Osteoblast (primary cell): ENCODE data around the gene GNLY. TPM values are rescaled to one million over a fixed set of nuclear protein-coding genes. Genes with fewer than 3 reads are reported as not detected.
"Not testable (repeated sequence)": the region's sequence is repeated elsewhere in the genome, so short reads cannot be mapped to it uniquely, and the experiment has no call there.

Source experiments
- DNase-seq: peaks from one replicate; pipeline ENCODE4 v3.0.0; 2011; ENCODE audit warnings: low spot score, mixed read lengths; ENCODE audit not compliant: insufficient read length; ENCODE audit errors: missing footprints
- H2AFZ ChIP-seq: 2 replicates; pipeline ENCODE4 v1.6.0; 2011; ENCODE audit warnings: mild to moderate bottlenecking, low read length
- H3K27ac ChIP-seq: 2 replicates; pipeline ENCODE4 v1.5.1; 2011; ENCODE audit warnings: mild to moderate bottlenecking, low read depth, low read length, moderate library complexity
- H3K27me3 ChIP-seq: 2 replicates; pipeline ENCODE4 v1.6.0; 2012; ENCODE audit warnings: mild to moderate bottlenecking, control low read depth, inconsistent platforms, low read length, moderate library complexity; ENCODE audit not compliant: insufficient read depth
- H3K36me3 ChIP-seq: 2 replicates; pipeline ENCODE4 v1.5.1; 2011; ENCODE audit warnings: mild to moderate bottlenecking, low read length, control low read depth, moderate library complexity; ENCODE audit not compliant: insufficient read depth
- H3K4me1 ChIP-seq: 2 replicates; pipeline ENCODE4 v1.5.1; 2011; ENCODE audit warnings: mild to moderate bottlenecking, low read length, control low read depth, moderate library complexity; ENCODE audit not compliant: insufficient read depth
- H3K4me2 ChIP-seq: 2 replicates; pipeline ENCODE4 v1.6.0; 2011; ENCODE audit warnings: mild to moderate bottlenecking, low read length; ENCODE audit not compliant: insufficient read depth
- H3K4me3 ChIP-seq: fragments of 200-600 bp; sonication (generic); 3 replicates; pipeline ENCODE4 v1.5.1; 2012; ENCODE audit warnings: mild to moderate bottlenecking, low read length, inconsistent platforms; ENCODE audit not compliant: insufficient read depth
- H3K79me2 ChIP-seq: 2 replicates; pipeline ENCODE4 v1.6.0; 2012; ENCODE audit warnings: mild to moderate bottlenecking, low read length, control low read depth, inconsistent platforms; ENCODE audit not compliant: insufficient read depth
- H3K9me3 ChIP-seq: 2 replicates; pipeline ENCODE4 v1.5.1; 2011; ENCODE audit warnings: low read depth, low read length, control low read depth
- H4K20me1 ChIP-seq: 2 replicates; pipeline ENCODE4 v1.6.0; 2012; ENCODE audit warnings: mild to moderate bottlenecking, low read length, control low read depth; ENCODE audit not compliant: insufficient read depth
- CTCF ChIP-seq: IDR thresholded peaks from 2 replicates; pipeline ENCODE4 v1.5.1; 2011; ENCODE audit warnings: mild to moderate bottlenecking, low read depth, low read length, moderate library complexity; ENCODE audit errors: extremely low read depth
- total RNA-seq: library from RNA; depleted of rRNA; stranded (reverse); fragments of >200 nt; gene quantifications from 2 replicates; pipeline ENCODE4 v1.2.3, GENCODE V29; 2012

GNLY gene
- total RNA-seq, 1 donor = not detected

GRCh38 chr2:85659324-85659981, 34.7 kb upstream of the GNLY start:
- H3K4me3 ChIP-seq = no peak overlapping the region
- H3K36me3 ChIP-seq = no peaks in the 10 kb centered on the region
- H3K4me2 ChIP-seq = no peak overlapping the region
- no peak overlapping the region for H3K27ac ChIP-seq
- H2AFZ ChIP-seq = no peak overlapping the region
- no peak for DNase-seq
- H3K4me1 ChIP-seq = peaks cover 32% of the 10 kb centered on the region
- H3K9me3 ChIP-seq = no peaks in the 10 kb centered on the region
- no peaks in the 10 kb centered on the region for H3K79me2 ChIP-seq
- H4K20me1 ChIP-seq = no peaks in the 10 kb centered on the region
- no peak for TF ChIP-seq CTCF
- no peaks in the 10 kb centered on the region for H3K27me3 ChIP-seq

GRCh38 chr2:85660301-85660700, 33.9 kb upstream of the GNLY start:
- H3K9me3 ChIP-seq, H2AFZ ChIP-seq, H4K20me1 ChIP-seq, H3K4me2 ChIP-seq, H3K4me3 ChIP-seq, H3K79me2 ChIP-seq, H3K27ac ChIP-seq, H3K27me3 ChIP-seq, H3K36me3 ChIP-seq, DNase-seq: not testable (repeated sequence)
- H3K4me1 ChIP-seq = peaks cover 31% of the 10 kb centered on the region

GRCh38 chr2:85660725-85661124, 33.4 kb upstream of the GNLY start:
- Histone ChIP-seq H3K4me3 (no peak overlapping the region), H3K4me2 (no peak overlapping the region), H3K27ac (no peak overlapping the region), H3K79me2 (no peaks in the 10 kb centered on the region), H2AFZ (no peak overlapping the region), H3K4me1 (peaks cover 27% of the 10 kb centered on the region), H3K36me3 (no peaks in the 10 kb centered on the region), H4K20me1 (no peaks in the 10 kb centered on the region), H3K27me3 (no peaks in the 10 kb centered on the region), H3K9me3 (no peaks in the 10 kb centered on the region)
- TF ChIP-seq CTCF = no peak
- DNase-seq = no peak

DNA sequence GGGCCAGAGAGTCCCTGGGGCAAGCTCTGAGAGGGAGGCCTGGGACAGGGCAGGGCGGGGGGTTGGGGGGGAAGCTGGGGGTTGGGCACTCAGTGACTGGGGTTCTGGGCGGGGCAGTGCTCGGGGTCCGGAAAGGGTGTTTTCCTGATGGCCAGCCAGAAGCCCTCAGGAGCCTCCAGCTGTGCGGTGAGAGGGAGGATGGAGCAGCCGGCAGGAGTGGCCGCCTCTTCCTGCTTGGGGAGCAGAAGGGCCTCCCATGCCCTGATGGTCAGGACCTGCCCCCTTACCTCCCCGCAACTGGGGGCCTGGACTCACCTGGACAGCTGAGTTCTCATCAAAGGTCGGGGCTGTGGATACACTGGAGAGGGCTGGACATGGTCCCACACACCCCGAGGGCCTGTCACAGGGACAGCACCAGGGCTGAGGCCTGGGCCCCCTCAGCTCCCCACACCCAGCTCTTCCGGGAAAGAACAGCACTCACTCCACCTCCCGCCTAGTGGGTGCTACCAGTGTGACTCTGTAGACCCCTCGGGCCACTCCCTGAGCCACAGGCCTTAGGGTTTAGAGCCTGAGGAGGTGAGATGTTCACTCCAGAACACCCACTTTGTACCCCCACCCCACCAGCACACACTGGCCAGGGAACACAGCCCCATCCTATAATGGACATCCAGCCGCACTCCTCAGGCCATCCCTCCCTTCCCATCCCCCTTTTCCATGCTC, 32.9 kb upstream of the GNLY start:
- H4K20me1 ChIP-seq = no peaks in the 10 kb centered on the region

More for the DNA sequence above, 32.9 kb upstream of the GNLY start:
- H3K4me2 ChIP-seq = no peak overlapping the region
- H3K27me3 ChIP-seq = no peaks in the 10 kb centered on the region
- H3K79me2 ChIP-seq = no peaks in the 10 kb centered on the region
- no peak overlapping the region for H3K27ac ChIP-seq
- TF ChIP-seq CTCF = no peak
- H3K9me3 ChIP-seq = no peaks in the 10 kb centered on the region
- H3K36me3 ChIP-seq = no peaks in the 10 kb centered on the region
- H2AFZ ChIP-seq = no peak overlapping the region
- peaks cover 23% of the 10 kb centered on the region for H3K4me1 ChIP-seq
- no peak overlapping the region for H3K4me3 ChIP-seq
- peak; percentile 51 for DNase-seq
